IMR-90 (cell line): ENCODE results near the gene FXYD6.

Source experiments
- CTCF ChIP-seq: conservative IDR thresholded peaks from 2 replicates; pipeline ENCODE4 v1.5.1; 2012; ENCODE audit warnings: mild to moderate bottlenecking, low read depth, low read length, improper control_type of control experiment
- TF ChIP-seq, protein P1 (sequence below): fragments of 150-350 bp; IDR thresholded peaks from 2 replicates; pipeline ENCODE4 v1.6.1; 2016; ENCODE audit warnings: low read depth, mild to moderate bottlenecking, low read length, moderate library complexity, borderline replicate concordance

DNA sequence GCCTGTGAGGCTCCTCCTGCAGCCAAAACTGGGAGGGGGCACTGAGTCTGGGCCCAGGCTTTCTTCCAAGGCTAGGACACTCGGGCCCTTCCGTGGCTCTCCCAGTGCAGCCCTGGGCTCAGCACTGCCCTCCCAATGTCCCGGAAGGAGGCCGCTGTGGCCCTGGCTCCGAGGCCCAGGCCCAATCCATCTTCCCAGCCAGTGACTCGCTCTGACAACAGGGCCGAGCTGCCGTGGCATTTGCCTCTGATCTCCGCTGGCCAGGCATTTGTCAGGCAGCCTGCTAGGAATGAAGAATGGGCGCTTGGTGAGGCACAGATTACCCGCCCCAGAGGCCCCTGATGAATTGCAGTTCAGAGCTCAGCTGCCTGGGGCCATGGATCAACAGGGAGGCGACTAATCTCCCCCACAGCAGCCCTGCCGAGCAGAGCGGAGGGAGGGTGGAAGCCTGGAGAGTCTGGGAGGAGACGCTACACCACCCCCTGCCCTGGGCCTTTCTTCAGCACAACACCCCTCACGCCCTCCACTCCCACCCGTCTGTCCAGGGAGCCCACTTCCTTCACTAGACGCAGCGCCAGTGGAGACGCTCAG lies 60.2 kb downstream of the FXYD6 start:
- no peak for TF ChIP-seq CTCF
- TF ChIP-seq, protein P1, sequence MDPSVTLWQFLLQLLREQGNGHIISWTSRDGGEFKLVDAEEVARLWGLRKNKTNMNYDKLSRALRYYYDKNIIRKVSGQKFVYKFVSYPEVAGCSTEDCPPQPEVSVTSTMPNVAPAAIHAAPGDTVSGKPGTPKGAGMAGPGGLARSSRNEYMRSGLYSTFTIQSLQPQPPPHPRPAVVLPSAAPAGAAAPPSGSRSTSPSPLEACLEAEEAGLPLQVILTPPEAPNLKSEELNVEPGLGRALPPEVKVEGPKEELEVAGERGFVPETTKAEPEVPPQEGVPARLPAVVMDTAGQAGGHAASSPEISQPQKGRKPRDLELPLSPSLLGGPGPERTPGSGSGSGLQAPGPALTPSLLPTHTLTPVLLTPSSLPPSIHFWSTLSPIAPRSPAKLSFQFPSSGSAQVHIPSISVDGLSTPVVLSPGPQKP, result no peak
